H1 (cell line): Measurements from ENCODE around the gene DPPA5. TPM values are rescaled to one million over a fixed set of nuclear protein-coding genes. Genes with fewer than 3 reads are reported as not detected.

Experiments
- BACH1 ChIP-seq: IDR thresholded peaks from 2 replicates; pipeline ENCODE4 v1.6.1; 2012; ENCODE audit warnings: low read length, improper control_type of control experiment
- CEBPB ChIP-seq: IDR thresholded peaks from 2 replicates; pipeline ENCODE4 v1.6.1; 2012; ENCODE audit warnings: low read depth, low read length
- CTBP2 ChIP-seq: IDR thresholded peaks from 2 replicates; pipeline ENCODE4 v1.7.0; 2011; ENCODE audit warnings: borderline replicate concordance, mild to moderate bottlenecking, moderate library complexity, mixed read lengths, low read length; ENCODE audit not compliant: insufficient read depth, insufficient read length
- EP300 ChIP-seq, 2 experiments: IDR thresholded peaks; 1 replicate in 1 of 2; 2 replicates in 1 of 2; pipeline ENCODE4 v1.6.1; 2011 to 2012; ENCODE audit warnings: low read depth in 2 of 2, low read length in 2 of 2, mild to moderate bottlenecking in 2 of 2, borderline replicate concordance in 1 of 2, inconsistent platforms in 1 of 2, moderate library complexity in 1 of 2
- POU5F1 ChIP-seq: IDR thresholded peaks from 2 replicates; pipeline ENCODE4 v1.6.1; 2011; ENCODE audit warnings: low read depth, mild to moderate bottlenecking, low read length, moderate library complexity
- RNF2 ChIP-seq: fragments of 200-900, 300-1000 bp; sonication (generic); IDR thresholded peaks from 2 replicates; pipeline ENCODE4 v1.7.1; 2016; ENCODE audit warnings: borderline replicate concordance, low read depth, mild to moderate bottlenecking, antibody characterized with exemption, low read length; ENCODE audit not compliant: poor library complexity, severe bottlenecking; ENCODE audit errors: missing control alignments
- SRF ChIP-seq: IDR thresholded peaks from 2 replicates; pipeline ENCODE4 v1.6.1; 2011; ENCODE audit warnings: mild to moderate bottlenecking, low read depth, low read length, moderate library complexity
- SUZ12 ChIP-seq: fragments of 200-600 bp; sonication (generic); IDR thresholded peaks from 2 replicates; pipeline ENCODE4 v1.6.1; 2012; ENCODE audit warnings: mild to moderate bottlenecking, inconsistent platforms, low read length, moderate library complexity, mixed read lengths
- YY1 ChIP-seq: IDR thresholded peaks from 2 replicates; pipeline ENCODE4 v1.6.1; 2011; ENCODE audit warnings: low read depth, mild to moderate bottlenecking, low read length
- polyA plus RNA-seq, 7 experiments: library from polyadenylated mRNA; depleted of rRNA in 3 of 7; stranded (reverse) in 5 of 7; unstranded in 2 of 7; fragments of >200 nt in 5 of 7; fragments of 200-250 nt in 2 of 7; gene quantifications; 1 replicate in 5 of 7; 2 replicates in 1 of 7; 4 replicates in 1 of 7; pipeline versions ENCODE4 v1.2.1 to v1.2.3, GENCODE V29; 2011 to 2013; ENCODE audit warnings: missing spikeins in 2 of 7, mixed read lengths in 2 of 7
- total RNA-seq: library from RNA; stranded (reverse); fragmentation: NEBNext Ultra II Directional; extraction: Animal tissue kit (Norgen Biotek cat#: 25700); gene quantifications from 2 replicates; pipeline ENCODE4 v1.2.1, GENCODE V29; 2021
- TF ChIP-seq, protein P1 (sequence below): fragments of 300-600 bp; sonication (generic); IDR thresholded peaks from 2 replicates; pipeline ENCODE4 v1.7.1; 2012; ENCODE audit warnings: low read length, moderate library complexity, mild to moderate bottlenecking, inconsistent platforms; ENCODE audit not compliant: insufficient replicate concordance

Gene DPPA5
- total and polyA plus RNA-seq, 2 of the 8 experiments (the other 6 are each of a cell fraction or from before 2014, with no cell fraction given) = 2.0 to 2.9 TPM

DNA sequence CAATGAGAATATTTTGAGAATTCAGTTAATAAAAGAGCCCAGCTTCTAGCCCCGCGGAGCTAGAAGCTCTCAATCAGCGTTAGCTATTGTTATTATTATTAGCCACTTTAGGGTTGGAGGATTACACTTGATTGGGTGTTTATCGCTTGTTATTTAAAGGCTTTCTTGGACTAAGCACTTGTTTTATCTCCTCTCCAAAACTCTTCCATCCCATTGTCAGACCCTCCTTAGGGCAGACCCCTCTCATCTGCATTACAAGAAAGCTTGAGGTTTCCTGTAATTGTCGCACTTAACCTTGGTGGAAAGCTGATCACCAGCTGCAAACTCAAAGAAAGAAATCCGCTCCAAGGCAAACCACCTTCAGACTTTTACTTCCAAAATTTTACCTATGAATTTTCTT lies 4.8 kb downstream of the DPPA5 start (continued):
- TF ChIP-seq, protein P1, sequence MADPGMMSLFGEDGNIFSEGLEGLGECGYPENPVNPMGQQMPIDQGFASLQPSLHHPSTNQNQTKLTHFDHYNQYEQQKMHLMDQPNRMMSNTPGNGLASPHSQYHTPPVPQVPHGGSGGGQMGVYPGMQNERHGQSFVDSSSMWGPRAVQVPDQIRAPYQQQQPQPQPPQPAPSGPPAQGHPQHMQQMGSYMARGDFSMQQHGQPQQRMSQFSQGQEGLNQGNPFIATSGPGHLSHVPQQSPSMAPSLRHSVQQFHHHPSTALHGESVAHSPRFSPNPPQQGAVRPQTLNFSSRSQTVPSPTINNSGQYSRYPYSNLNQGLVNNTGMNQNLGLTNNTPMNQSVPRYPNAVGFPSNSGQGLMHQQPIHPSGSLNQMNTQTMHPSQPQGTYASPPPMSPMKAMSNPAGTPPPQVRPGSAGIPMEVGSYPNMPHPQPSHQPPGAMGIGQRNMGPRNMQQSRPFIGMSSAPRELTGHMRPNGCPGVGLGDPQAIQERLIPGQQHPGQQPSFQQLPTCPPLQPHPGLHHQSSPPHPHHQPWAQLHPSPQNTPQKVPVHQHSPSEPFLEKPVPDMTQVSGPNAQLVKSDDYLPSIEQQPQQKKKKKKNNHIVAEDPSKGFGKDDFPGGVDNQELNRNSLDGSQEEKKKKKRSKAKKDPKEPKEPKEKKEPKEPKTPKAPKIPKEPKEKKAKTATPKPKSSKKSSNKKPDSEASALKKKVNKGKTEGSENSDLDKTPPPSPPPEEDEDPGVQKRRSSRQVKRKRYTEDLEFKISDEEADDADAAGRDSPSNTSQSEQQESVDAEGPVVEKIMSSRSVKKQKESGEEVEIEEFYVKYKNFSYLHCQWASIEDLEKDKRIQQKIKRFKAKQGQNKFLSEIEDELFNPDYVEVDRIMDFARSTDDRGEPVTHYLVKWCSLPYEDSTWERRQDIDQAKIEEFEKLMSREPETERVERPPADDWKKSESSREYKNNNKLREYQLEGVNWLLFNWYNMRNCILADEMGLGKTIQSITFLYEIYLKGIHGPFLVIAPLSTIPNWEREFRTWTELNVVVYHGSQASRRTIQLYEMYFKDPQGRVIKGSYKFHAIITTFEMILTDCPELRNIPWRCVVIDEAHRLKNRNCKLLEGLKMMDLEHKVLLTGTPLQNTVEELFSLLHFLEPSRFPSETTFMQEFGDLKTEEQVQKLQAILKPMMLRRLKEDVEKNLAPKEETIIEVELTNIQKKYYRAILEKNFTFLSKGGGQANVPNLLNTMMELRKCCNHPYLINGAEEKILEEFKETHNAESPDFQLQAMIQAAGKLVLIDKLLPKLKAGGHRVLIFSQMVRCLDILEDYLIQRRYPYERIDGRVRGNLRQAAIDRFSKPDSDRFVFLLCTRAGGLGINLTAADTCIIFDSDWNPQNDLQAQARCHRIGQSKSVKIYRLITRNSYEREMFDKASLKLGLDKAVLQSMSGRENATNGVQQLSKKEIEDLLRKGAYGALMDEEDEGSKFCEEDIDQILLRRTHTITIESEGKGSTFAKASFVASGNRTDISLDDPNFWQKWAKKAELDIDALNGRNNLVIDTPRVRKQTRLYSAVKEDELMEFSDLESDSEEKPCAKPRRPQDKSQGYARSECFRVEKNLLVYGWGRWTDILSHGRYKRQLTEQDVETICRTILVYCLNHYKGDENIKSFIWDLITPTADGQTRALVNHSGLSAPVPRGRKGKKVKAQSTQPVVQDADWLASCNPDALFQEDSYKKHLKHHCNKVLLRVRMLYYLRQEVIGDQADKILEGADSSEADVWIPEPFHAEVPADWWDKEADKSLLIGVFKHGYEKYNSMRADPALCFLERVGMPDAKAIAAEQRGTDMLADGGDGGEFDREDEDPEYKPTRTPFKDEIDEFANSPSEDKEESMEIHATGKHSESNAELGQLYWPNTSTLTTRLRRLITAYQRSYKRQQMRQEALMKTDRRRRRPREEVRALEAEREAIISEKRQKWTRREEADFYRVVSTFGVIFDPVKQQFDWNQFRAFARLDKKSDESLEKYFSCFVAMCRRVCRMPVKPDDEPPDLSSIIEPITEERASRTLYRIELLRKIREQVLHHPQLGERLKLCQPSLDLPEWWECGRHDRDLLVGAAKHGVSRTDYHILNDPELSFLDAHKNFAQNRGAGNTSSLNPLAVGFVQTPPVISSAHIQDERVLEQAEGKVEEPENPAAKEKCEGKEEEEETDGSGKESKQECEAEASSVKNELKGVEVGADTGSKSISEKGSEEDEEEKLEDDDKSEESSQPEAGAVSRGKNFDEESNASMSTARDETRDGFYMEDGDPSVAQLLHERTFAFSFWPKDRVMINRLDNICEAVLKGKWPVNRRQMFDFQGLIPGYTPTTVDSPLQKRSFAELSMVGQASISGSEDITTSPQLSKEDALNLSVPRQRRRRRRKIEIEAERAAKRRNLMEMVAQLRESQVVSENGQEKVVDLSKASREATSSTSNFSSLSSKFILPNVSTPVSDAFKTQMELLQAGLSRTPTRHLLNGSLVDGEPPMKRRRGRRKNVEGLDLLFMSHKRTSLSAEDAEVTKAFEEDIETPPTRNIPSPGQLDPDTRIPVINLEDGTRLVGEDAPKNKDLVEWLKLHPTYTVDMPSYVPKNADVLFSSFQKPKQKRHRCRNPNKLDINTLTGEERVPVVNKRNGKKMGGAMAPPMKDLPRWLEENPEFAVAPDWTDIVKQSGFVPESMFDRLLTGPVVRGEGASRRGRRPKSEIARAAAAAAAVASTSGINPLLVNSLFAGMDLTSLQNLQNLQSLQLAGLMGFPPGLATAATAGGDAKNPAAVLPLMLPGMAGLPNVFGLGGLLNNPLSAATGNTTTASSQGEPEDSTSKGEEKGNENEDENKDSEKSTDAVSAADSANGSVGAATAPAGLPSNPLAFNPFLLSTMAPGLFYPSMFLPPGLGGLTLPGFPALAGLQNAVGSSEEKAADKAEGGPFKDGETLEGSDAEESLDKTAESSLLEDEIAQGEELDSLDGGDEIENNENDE = peak; percentile 97
- TF ChIP-seq SRF (peak; percentile 26; the same call in 1 of the 2 replicates), CTBP2 (no peak), YY1 (no peak), CEBPB (0 out of 2 replicates have a peak, but pooled peaks have one; percentile 23), RNF2 (no peak), BACH1 (no peak), POU5F1 (peak; percentile 96), SUZ12 (no peak), EP300 (IDR thresholded peaks at IDR 0.05; ENCODE audit: borderline replicate concordance in 1 of 2, low read depth in 2 of 2, low read length in 2 of 2) (peak in 1 of 2 experiments; percentile 96; a peak in 2 of 3 replicates)
